NOMO-1 treated with DMSO at 0.1 percent for 48 hours (cell line): Measurements from ENCODE around the gene PFKL.

Experiments
- DNase-seq: peaks from one replicate; lab custom pipeline; 2025; ENCODE audit not compliant: unreplicated experiment; lab: John Stamatoyannopoulos, UW

Gene PFKL

GRCh38 chr21:44310628-44311507 is 11.0 kb downstream of the PFKL start:
- no peak for DNase-seq

DNA sequence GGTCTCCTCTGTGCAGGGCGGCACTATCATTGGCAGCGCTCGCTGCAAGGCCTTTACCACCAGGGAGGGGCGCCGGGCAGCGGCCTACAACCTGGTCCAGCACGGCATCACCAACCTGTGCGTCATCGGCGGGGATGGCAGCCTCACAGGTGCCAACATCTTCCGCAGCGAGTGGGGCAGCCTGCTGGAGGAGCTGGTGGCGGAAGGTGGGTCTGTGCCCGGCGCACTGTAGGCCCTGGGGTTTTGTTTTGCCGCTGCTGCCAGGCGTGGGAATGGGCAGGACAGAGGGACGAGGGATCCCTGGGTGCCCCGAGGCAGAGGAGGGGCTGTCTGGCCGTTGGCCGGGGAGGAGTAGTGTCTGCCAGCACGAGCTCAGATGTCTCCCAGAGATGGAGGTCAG is 12.2 kb downstream of the PFKL start:
- DNase-seq = no peak

DNA sequence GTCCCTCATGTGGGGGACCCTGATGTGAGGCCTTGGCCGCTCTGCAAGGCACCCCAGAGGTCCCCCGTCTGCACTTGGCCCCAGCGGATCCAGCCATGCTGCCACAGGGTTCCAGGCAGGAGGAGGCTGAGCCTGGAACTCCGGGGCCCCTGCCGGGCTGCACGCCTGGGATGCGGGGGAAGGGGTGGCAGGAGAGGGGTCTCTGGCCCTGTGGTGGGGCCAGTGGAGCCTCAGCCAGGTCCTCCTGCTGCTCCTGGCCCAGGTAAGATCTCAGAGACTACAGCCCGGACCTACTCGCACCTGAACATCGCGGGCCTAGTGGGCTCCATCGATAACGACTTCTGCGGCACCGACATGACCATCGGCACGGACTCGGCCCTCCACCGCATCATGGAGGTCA is 12.9 kb downstream of the PFKL start:
- no peak for DNase-seq

DNA sequence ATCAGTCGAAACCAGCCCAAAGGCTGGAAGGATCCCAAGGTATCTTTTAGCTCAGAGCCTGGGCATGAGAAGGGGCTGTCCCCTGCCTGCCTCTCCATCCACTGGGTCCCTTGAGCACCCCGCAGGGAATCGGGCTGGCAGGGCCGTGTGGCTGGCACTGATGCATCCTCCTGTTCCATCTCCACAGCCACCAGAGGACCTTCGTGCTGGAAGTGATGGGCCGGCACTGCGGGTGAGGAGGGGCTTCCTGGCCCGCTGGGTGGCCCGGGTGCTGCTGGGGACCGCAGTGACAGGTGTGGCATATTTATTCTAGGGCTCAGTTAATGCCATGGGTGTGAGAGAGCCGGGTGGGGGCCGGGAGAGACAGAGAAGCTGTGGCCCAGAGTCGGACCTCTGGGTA is 13.6 kb downstream of the PFKL start:
- DNase-seq = no peak

GRCh38 chr21:44314128-44314527 is 14.3 kb downstream of the PFKL start:
- no peak for DNase-seq

- no peak for DNase-seq
Measured at GRCh38 chr21:44314561-44314960, 14.7 kb downstream of the PFKL start.

DNA sequence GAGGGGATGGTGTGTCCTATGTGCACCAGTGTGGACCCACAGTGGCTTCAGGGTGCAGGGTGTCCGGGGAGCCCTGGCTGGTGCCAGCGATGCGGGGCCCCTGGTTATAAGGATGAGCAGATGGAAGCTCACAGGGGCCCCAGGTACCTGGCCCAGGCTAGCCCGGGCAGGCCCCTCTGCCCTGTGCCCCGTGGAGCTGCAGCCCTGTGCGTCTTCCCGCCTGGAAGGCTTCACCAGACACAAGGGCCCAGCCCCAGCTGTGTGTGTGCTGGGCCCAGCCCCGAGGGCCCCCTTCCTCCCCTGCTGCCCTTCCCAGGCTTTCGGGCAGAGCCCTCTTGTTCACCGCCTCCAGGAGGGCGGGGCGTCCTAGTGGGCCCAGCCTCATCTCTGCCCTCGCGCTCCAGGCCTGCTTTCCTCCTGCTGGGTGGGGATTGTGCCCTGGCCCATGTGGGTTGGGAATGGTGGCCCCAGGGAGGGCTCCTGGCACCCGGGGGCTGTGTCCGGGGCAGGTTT is 15.9 kb downstream of the PFKL start:
- DNase-seq = no peak

DNA sequence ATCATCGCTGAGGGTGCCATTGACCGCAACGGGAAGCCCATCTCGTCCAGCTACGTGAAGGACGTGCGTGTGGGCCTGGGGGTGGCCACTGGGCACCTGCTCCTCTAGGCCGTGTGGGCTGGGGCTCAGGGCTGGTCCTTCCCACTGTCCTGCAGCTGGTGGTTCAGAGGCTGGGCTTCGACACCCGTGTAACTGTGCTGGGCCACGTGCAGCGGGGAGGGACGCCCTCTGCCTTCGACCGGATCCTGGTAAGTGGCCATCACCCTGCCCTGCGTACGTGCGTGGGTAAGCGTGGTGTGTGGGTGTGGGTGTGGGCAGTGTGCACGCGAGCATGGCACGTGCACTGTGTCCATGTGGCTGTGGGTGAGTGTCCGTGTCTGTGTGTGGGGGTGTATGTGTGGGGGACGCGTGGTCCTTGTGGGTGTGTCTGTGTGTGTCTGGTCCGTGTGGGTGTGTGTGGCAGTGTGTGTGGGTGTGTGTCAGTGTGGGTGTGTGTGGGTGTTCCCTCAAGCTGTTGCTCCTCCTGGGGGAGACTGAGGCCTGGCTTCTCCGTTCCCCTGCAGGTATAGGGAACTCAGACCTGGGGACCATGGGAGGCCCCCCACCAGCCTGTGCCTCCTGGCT is 16.5 kb downstream of the PFKL start:
- no peak for DNase-seq

DNA sequence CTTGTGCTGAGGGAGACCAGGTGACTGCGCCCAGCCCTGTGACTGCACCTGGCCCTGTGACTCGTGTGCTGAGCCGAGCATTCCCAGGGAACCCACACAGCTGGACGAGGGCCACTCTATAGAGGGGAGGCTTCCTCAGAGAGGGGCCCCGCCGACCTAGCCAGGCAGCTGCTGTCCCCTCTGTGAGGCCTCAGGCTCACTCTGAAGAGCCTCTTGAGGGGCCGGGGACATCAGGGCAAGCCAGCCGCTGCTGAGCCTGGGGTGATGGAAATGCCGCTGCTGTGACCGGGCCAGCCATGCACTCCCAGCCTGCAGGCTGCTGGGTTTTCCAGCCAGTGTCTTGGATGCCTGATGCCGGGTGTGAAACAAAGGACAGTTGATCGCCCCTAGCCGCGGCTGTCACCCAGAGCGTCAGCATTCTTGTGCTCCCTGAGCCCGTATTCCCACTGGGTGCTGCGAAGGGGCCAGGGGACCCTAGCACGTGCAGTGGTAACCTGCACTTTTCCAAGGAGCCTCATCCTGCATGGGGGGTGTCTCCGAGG is 17.5 kb downstream of the PFKL start:
- DNase-seq = no peak

DNA sequence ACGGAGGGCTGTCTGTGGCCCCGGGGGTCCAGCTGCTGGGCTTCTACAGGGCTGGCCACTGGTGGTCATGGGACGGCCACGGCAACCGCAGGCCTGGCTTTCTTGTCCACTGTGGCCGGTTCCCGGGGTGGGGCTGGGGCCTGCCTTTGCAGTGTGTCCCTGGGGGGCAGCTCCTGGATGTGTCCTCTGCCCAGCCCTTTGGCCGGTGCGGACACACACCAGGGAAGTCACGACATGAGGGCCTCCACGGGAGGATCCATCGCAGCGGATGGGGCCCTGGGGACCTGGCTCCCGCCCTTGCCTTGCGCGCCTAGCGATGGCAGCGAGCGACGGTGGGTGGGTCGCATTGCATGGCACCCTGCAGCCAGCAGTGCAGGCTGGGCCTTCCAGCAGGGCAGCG is 18.0 kb downstream of the PFKL start:
- no peak for DNase-seq

GRCh38 chr21:44318489-44319285 is 18.8 kb downstream of the PFKL start:
- DNase-seq = no peak

GRCh38 chr21:44319407-44320065 is 19.7 kb downstream of the PFKL start:
- no peak for DNase-seq

DNA sequence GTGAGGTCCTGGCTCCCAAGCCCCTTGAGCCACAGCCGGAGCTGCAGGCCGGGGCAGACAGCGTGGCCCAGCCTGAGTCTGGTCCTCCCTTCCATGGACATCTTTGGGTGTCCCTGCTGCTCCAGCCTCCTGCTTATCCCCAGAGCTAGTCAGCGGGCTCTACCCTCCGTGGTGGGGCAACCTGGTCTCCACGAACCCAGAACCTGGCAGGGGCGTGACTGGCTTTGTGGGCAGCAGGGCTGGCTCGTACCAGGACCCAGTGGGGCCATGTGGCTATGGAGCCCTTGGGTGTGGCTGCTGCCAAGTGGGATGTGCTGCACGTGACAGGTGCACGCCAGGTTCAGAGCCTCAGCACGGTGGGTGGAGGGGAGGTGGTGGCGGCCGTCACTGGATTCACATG is 21.0 kb downstream of the PFKL start:
- no peak for DNase-seq

DNA sequence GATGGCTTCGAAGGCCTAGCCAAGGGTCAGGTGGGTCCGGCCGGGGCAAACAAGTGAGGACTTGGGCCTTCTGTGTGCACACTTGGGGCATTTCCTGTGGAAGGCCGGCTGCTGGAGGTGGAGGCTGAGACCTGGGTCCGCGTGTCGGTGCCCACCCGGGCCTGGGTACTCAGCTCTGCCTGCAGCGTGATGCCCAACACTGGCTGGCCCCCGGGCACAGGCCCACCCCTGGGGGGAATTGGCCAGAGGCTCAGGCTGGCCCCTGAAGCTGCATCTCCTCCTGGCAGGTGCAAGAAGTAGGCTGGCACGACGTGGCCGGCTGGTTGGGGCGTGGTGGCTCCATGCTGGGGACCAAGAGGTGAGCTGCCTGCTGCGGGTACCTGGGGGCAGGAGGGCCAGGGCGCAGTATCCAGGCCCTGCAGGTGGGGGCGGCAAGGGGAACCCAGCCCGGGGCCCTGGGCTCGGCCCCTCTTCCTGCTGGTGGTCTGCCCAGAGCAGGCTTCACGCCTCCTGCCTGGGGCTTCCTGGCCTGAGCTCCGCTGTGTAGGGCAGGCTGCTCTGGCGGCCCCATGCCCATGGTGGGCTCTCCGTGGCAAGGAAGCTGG is 22.1 kb downstream of the PFKL start:
- no peak for DNase-seq

GRCh38 chr21:44322621-44323325 is 22.9 kb downstream of the PFKL start:
- DNase-seq = no peak

DNA sequence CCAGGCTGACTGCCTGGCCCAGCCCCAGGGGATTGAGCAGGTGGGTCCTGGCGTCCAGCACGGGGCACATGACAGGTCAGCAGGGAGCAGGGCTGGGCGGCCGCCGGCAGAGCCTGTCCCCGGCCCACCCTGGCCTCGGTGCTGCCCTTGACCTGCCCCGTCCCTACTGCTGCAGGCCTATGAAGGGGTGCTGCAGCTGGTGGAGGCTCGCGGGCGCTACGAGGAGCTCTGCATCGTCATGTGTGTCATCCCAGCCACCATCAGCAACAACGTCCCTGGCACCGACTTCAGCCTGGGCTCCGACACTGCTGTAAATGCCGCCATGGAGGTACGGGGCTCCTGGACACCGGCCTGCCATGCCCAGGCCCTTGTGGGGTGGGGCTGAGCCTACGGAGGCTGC is 23.7 kb downstream of the PFKL start:
- DNase-seq = no peak

- DNase-seq = no peak
Measured at GRCh38 chr21:44324106-44324853, 24.4 kb downstream of the PFKL start.

DNA sequence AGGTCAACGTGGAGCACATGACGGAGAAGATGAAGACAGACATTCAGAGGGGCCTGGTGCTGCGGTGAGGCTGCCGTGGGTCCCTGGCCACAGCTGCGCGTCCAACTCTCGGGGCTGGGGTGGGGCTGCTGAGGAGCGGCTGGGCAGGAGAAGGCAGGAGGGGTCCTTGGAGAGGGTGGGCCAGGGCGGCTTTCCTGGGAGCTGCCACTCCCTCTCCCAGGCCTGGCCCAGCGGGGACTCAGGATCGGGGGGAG is 24.9 kb downstream of the PFKL start:
- no peak for DNase-seq
